ENCODE results near the gene SETBP1.

The SETBP1 gene

GRCh38 chr18:44680273-44681075 lies at the start of gene SETBP1:
Gene SETBP1 (plus strand): TSS chr18:44680888. CDS start chr18:44701347, 20,459 bp downstream.
- DNase-seq: peak; percentile 80

GRCh38 chr18:44632469-44633145 lies 48.1 kb upstream of the SETBP1 start:
- DNase-seq: no peak

- no peak for DNase-seq
Observed at GRCh38 chr18:44635546-44635945, 45.1 kb upstream of the SETBP1 start.

GRCh38 chr18:44636241-44636640 lies 44.4 kb upstream of the SETBP1 start:
- no peak for DNase-seq

GRCh38 chr18:44637210-44638033 lies 43.3 kb upstream of the SETBP1 start:
- no peak for DNase-seq

GRCh38 chr18:44638034-44638540 lies 42.6 kb upstream of the SETBP1 start:
- no peak for DNase-seq

- no peak for DNase-seq
Observed at GRCh38 chr18:44638811-44639210, 41.9 kb upstream of the SETBP1 start.

GRCh38 chr18:44643004-44643403 lies 37.7 kb upstream of the SETBP1 start:
- DNase-seq: no peak

GRCh38 chr18:44651478-44651877 lies 29.2 kb upstream of the SETBP1 start:
- DNase-seq: no peak

- DNase-seq: no peak
Observed at GRCh38 chr18:44651918-44652572, 28.6 kb upstream of the SETBP1 start.

GRCh38 chr18:44652722-44653121 lies 28.0 kb upstream of the SETBP1 start:
- no peak for DNase-seq

GRCh38 chr18:44654573-44654972 lies 26.1 kb upstream of the SETBP1 start:
- DNase-seq: no peak

GRCh38 chr18:44655435-44655834 lies 25.3 kb upstream of the SETBP1 start:
- no peak for DNase-seq

- DNase-seq: no peak
Observed at GRCh38 chr18:44659771-44660170, 20.9 kb upstream of the SETBP1 start.

- DNase-seq: no peak
Observed at GRCh38 chr18:44668270-44668975, 12.3 kb upstream of the SETBP1 start.

- no peak for DNase-seq
Observed at GRCh38 chr18:44671914-44672313, 8.8 kb upstream of the SETBP1 start.

GRCh38 chr18:44672506-44672905 lies 8.2 kb upstream of the SETBP1 start:
- DNase-seq: no peak

- no peak for DNase-seq
Observed at GRCh38 chr18:44673256-44673880, 7.3 kb upstream of the SETBP1 start.

GRCh38 chr18:44677933-44678332 lies 2.8 kb upstream of the SETBP1 start:
- no peak for DNase-seq

GRCh38 chr18:44678725-44679055 lies 2.0 kb upstream of the SETBP1 start:
- DNase-seq: no peak

- peak; percentile 85 for DNase-seq
Observed at GRCh38 chr18:44679056-44679913, 1.4 kb upstream of the SETBP1 start.

Data from activated CD8-positive, alpha-beta memory T cell treated with anti-CD3 and anti-CD28 coated beads, Interleukin-2, amount 50 U/mL, for 48 hours (primary cell).